T-helper 1 cell treated with Interleukin-12 subunit alpha and Interleukin-12 subunit beta and Interleukin-4 antibody, amounts not matched to agents 30 μg/mL and 1 μg/mL, for 36 hours (primary cell): ENCODE results near the gene STAT5B.

ENCODE experiments used
- H3K27ac Mint-ChIP-seq: one replicate; pipeline ENCODE4 v1.8.0; 2021; ENCODE audit warnings: mild to moderate bottlenecking, mixed read lengths
- H3K27me3 Mint-ChIP-seq: one replicate; pipeline ENCODE4 v1.8.0; 2021; ENCODE audit warnings: low read depth, mixed read lengths
- H3K36me3 Mint-ChIP-seq: one replicate; pipeline ENCODE4 v1.8.0; 2021; ENCODE audit warnings: low read depth, mixed read lengths
- H3K4me1 Mint-ChIP-seq: one replicate; pipeline ENCODE4 v1.8.0; 2021; ENCODE audit warnings: low read depth, mixed read lengths
- H3K4me3 Mint-ChIP-seq: one replicate; pipeline ENCODE4 v1.8.0; 2021; ENCODE audit warnings: mild to moderate bottlenecking, moderate library complexity, mixed read lengths
- H3K9me3 Mint-ChIP-seq: one replicate; pipeline ENCODE4 v1.8.0; 2021; ENCODE audit warnings: mixed read lengths

STAT5B gene

GRCh38 chr17:42284024-42284369, 7.8 kb upstream of the STAT5B start:
- Mint-ChIP-seq H3K36me3 (no peaks in the 10 kb centered on the region), H3K9me3 (no peaks in the 10 kb centered on the region), H3K27me3 (no peaks in the 10 kb centered on the region), H3K4me3 (no peak overlapping the region), H3K4me1 (peaks cover 16% of the 10 kb centered on the region), H3K27ac (no peak overlapping the region)

GRCh38 chr17:42283241-42284023, 7.2 kb upstream of the STAT5B start:
- Mint-ChIP-seq H3K27me3 (no peaks in the 10 kb centered on the region), H3K4me1 (peaks cover 15% of the 10 kb centered on the region), H3K36me3 (no peaks in the 10 kb centered on the region), H3K4me3 (no peak overlapping the region), H3K27ac (no peak overlapping the region), H3K9me3 (no peaks in the 10 kb centered on the region)

- Mint-ChIP-seq H3K27me3 (no peaks in the 10 kb centered on the region), H3K4me1 (peaks cover 16% of the 10 kb centered on the region), H3K4me3 (no peak overlapping the region), H3K9me3 (no peaks in the 10 kb centered on the region), H3K36me3 (peaks cover 2% of the 10 kb centered on the region), H3K27ac (no peak overlapping the region)
These were observed 6.4 kb upstream of the STAT5B start for GRCh38 chr17:42282478-42283080.

- peaks cover 16% of the 10 kb centered on the region for H3K4me1 Mint-ChIP-seq
- peaks cover 4% of the 10 kb centered on the region for H3K36me3 Mint-ChIP-seq
- no peak overlapping the region for H3K4me3 Mint-ChIP-seq
- no peaks in the 10 kb centered on the region for H3K27me3 Mint-ChIP-seq
- no peaks in the 10 kb centered on the region for H3K9me3 Mint-ChIP-seq
- H3K27ac Mint-ChIP-seq: no peak overlapping the region
These were observed 5.4 kb upstream of the STAT5B start for GRCh38 chr17:42281571-42282096.

GRCh38 chr17:42279776-42280630, 3.8 kb upstream of the STAT5B start:
- Mint-ChIP-seq H3K9me3 (no peaks in the 10 kb centered on the region), H3K4me3 (no peak overlapping the region), H3K36me3 (peaks cover 7% of the 10 kb centered on the region), H3K27me3 (no peaks in the 10 kb centered on the region), H3K4me1 (peaks cover 18% of the 10 kb centered on the region), H3K27ac (no peak overlapping the region)

- Mint-ChIP-seq H3K9me3 (no peaks in the 10 kb centered on the region), H3K27ac (peak overlapping the region; percentile 91), H3K4me1 (peaks cover 32% of the 10 kb centered on the region), H3K27me3 (no peaks in the 10 kb centered on the region), H3K36me3 (peaks cover 9% of the 10 kb centered on the region), H3K4me3 (peak overlapping the region; percentile 87)
These were observed 1.1 kb upstream of the STAT5B start for GRCh38 chr17:42277342-42277712.

GRCh38 chr17:42276609-42277341, 584 bp upstream of the STAT5B start:
- Mint-ChIP-seq H3K9me3 (no peaks in the 10 kb centered on the region), H3K27ac (peak overlapping the region; percentile 91), H3K4me3 (peak overlapping the region; percentile 87), H3K36me3 (peaks cover 9% of the 10 kb centered on the region), H3K27me3 (no peaks in the 10 kb centered on the region), H3K4me1 (peaks cover 38% of the 10 kb centered on the region)

- Mint-ChIP-seq H3K4me3 (peak overlapping the region; percentile 93), H3K27ac (peak overlapping the region; percentile 89), H3K9me3 (no peaks in the 10 kb centered on the region), H3K4me1 (peaks cover 48% of the 10 kb centered on the region), H3K27me3 (no peaks in the 10 kb centered on the region), H3K36me3 (peaks cover 9% of the 10 kb centered on the region)
These were observed 448 bp downstream of the STAT5B start for GRCh38 chr17:42275527-42276358.

- no peaks in the 10 kb centered on the region for H3K9me3 Mint-ChIP-seq
- H3K27ac Mint-ChIP-seq: peak overlapping the region; percentile 89
- H3K4me1 Mint-ChIP-seq: peaks cover 52% of the 10 kb centered on the region
- H3K27me3 Mint-ChIP-seq: no peaks in the 10 kb centered on the region
- peak overlapping the region; percentile 93 for H3K4me3 Mint-ChIP-seq
- H3K36me3 Mint-ChIP-seq: peaks cover 9% of the 10 kb centered on the region
These were observed 1.2 kb downstream of the STAT5B start for GRCh38 chr17:42274812-42275526.

GRCh38 chr17:42274253-42274542, 2.0 kb downstream of the STAT5B start:
- Mint-ChIP-seq H3K27ac (peak overlapping the region; percentile 89), H3K27me3 (no peaks in the 10 kb centered on the region), H3K36me3 (peaks cover 13% of the 10 kb centered on the region), H3K9me3 (no peaks in the 10 kb centered on the region), H3K4me3 (peak overlapping the region; percentile 93), H3K4me1 (peaks cover 58% of the 10 kb centered on the region)

- Mint-ChIP-seq H3K4me3 (peak overlapping the region; percentile 93), H3K9me3 (no peaks in the 10 kb centered on the region), H3K27ac (peak overlapping the region; percentile 94), H3K27me3 (no peaks in the 10 kb centered on the region), H3K36me3 (peaks cover 14% of the 10 kb centered on the region), H3K4me1 (peaks cover 60% of the 10 kb centered on the region)
These were observed 2.5 kb downstream of the STAT5B start for GRCh38 chr17:42273474-42274252.

- Mint-ChIP-seq H3K9me3 (no peaks in the 10 kb centered on the region), H3K4me1 (peaks cover 63% of the 10 kb centered on the region), H3K27me3 (no peaks in the 10 kb centered on the region), H3K36me3 (peaks cover 12% of the 10 kb centered on the region), H3K4me3 (peak overlapping the region; percentile 81), H3K27ac (peak overlapping the region; percentile 88)
These were observed 3.9 kb downstream of the STAT5B start for GRCh38 chr17:42272162-42272907.
